H9 (cell line): ENCODE measurements around the gene USH2A. TPM values are rescaled to one million over a fixed set of nuclear protein-coding genes. Genes with fewer than 3 reads are reported as not detected.

Experiments used
- DNase-seq: peaks from one replicate; pipeline ENCODE4 v3.0.0-alpha.2; 2017
- H2AFZ ChIP-seq: one replicate; pipeline ENCODE4 v1.6.1; 2013; ENCODE audit warnings: mild to moderate bottlenecking, low read length, control low read depth, moderate library complexity
- H2AK5ac ChIP-seq: 2 replicates; pipeline ENCODE4 v1.6.1; 2013; ENCODE audit warnings: low read length, control low read depth, mixed read lengths; ENCODE audit not compliant: insufficient read length
- H2BK120ac ChIP-seq: one replicate; pipeline ENCODE4 v1.6.1; 2013; ENCODE audit warnings: low read depth, mild to moderate bottlenecking, low read length, control low read depth, inconsistent platforms; ENCODE audit not compliant: poor library complexity, severe bottlenecking
- H2BK12ac ChIP-seq: 2 replicates; pipeline ENCODE4 v1.6.1; 2013; ENCODE audit warnings: low read length, control low read depth, mixed read lengths, low read depth; ENCODE audit not compliant: insufficient read length
- H2BK15ac ChIP-seq: 2 replicates; pipeline ENCODE4 v1.6.1; 2013; ENCODE audit warnings: low read depth, low read length, control low read depth
- H2BK20ac ChIP-seq: one replicate; pipeline ENCODE4 v1.6.1; 2013; ENCODE audit warnings: low read depth, mild to moderate bottlenecking, low read length, control low read depth, inconsistent platforms; ENCODE audit not compliant: poor library complexity, severe bottlenecking
- H2BK5ac ChIP-seq: 2 replicates; pipeline ENCODE4 v1.6.1; 2013; ENCODE audit warnings: low read length, control low read depth, mixed read lengths; ENCODE audit not compliant: insufficient read length
- H3K14ac ChIP-seq: 2 replicates; pipeline ENCODE4 v1.6.1; 2013; ENCODE audit warnings: low read length, control low read depth; ENCODE audit not compliant: insufficient read depth
- H3K18ac ChIP-seq: 2 replicates; pipeline ENCODE4 v1.6.1; 2013; ENCODE audit warnings: low read depth, mild to moderate bottlenecking, mixed read lengths, low read length, control low read depth; ENCODE audit not compliant: insufficient read length
- H3K23ac ChIP-seq: 2 replicates; pipeline ENCODE4 v1.6.1; 2013; ENCODE audit warnings: low read length, control low read depth, mixed read lengths, low read depth; ENCODE audit not compliant: insufficient read length
- H3K23me2 ChIP-seq: 2 replicates; pipeline ENCODE4 v1.6.1; 2013; ENCODE audit warnings: low read depth, mild to moderate bottlenecking, mixed read lengths, low read length, control low read depth; ENCODE audit not compliant: insufficient read length, poor library complexity, severe bottlenecking
- H3K27ac ChIP-seq: 2 replicates; pipeline ENCODE4 v1.5.1; 2013; ENCODE audit warnings: low read length, control low read depth, mixed read lengths, low read depth; ENCODE audit not compliant: insufficient read length
- H3K27me3 ChIP-seq: 2 replicates; pipeline ENCODE4 v1.6.1; 2013; ENCODE audit warnings: low read length, control low read depth, inconsistent platforms; ENCODE audit not compliant: insufficient read depth
- H3K4ac ChIP-seq: 2 replicates; pipeline ENCODE4 v1.6.1; 2013; ENCODE audit warnings: low read depth, mild to moderate bottlenecking, control low read depth, inconsistent platforms, low read length, moderate library complexity
- H3K4me1 ChIP-seq: 2 replicates; pipeline ENCODE4 v1.6.1; 2013; ENCODE audit warnings: low read length, control low read depth, inconsistent platforms; ENCODE audit not compliant: insufficient read depth
- H3K4me2 ChIP-seq: 2 replicates; pipeline ENCODE4 v1.6.1; 2013; ENCODE audit warnings: low read length, control low read depth, mixed read lengths; ENCODE audit not compliant: insufficient read length, insufficient read depth
- H3K56ac ChIP-seq: 2 replicates; pipeline ENCODE4 v1.6.1; 2013; ENCODE audit warnings: low read depth, mild to moderate bottlenecking, mixed read lengths, low read length, control low read depth; ENCODE audit not compliant: insufficient read length
- H3K79me1 ChIP-seq: 2 replicates; pipeline ENCODE4 v1.6.1; 2013; ENCODE audit warnings: low read depth, mild to moderate bottlenecking, moderate library complexity, low read length, control low read depth, inconsistent platforms; ENCODE audit not compliant: insufficient read depth, poor library complexity, severe bottlenecking
- H3K79me2 ChIP-seq: 2 replicates; pipeline ENCODE4 v1.6.1; 2013; ENCODE audit warnings: low read length, control low read depth, inconsistent platforms; ENCODE audit not compliant: insufficient read depth
- H3K9ac ChIP-seq: 2 replicates; pipeline ENCODE4 v1.6.1; 2013; ENCODE audit warnings: low read length, control low read depth, mixed read lengths; ENCODE audit not compliant: insufficient read length; ENCODE audit errors: extremely low read depth
- H3K9me3 ChIP-seq: one replicate; pipeline ENCODE4 v1.6.1; 2013; ENCODE audit warnings: low read depth, low read length, inconsistent platforms; ENCODE audit not compliant: control insufficient read depth
- H3T11ph ChIP-seq: one replicate; pipeline ENCODE4 v1.6.1; 2013; ENCODE audit warnings: mild to moderate bottlenecking, low read length, control low read depth, inconsistent platforms
- H4K20me1 ChIP-seq: one replicate; pipeline ENCODE4 v1.6.1; 2013; ENCODE audit not compliant: control insufficient read depth, insufficient read length, insufficient read depth
- H4K5ac ChIP-seq: 2 replicates; pipeline ENCODE4 v1.6.1; 2013; ENCODE audit warnings: low read depth, mild to moderate bottlenecking, mixed read lengths, low read length, control low read depth; ENCODE audit not compliant: insufficient read length
- H4K8ac ChIP-seq: replicated peaks from 2 replicates; pipeline ENCODE4 v1.6.1; 2013; ENCODE audit warnings: low read length, control low read depth, mixed read lengths, low read depth; ENCODE audit not compliant: insufficient read length
- H4K91ac ChIP-seq: 2 replicates; pipeline ENCODE4 v1.6.1; 2013; ENCODE audit warnings: low read depth, mild to moderate bottlenecking, moderate library complexity, mixed read lengths, low read length, control low read depth; ENCODE audit not compliant: insufficient read length
- H3K27ac Mint-ChIP-seq, 3 experiments: 2 replicates in 2 of 3; 3 replicates in 1 of 3; pipeline ENCODE4 v1.8.0; 2020 to 2021; ENCODE audit warnings: mixed read lengths in 3 of 3, mild to moderate bottlenecking in 1 of 3, moderate library complexity in 1 of 3
- H3K27me3 Mint-ChIP-seq: 2 replicates; pipeline ENCODE4 v1.8.0; 2021; ENCODE audit warnings: low read depth, mild to moderate bottlenecking, moderate library complexity, mixed read lengths
- H3K36me3 Mint-ChIP-seq, 3 experiments: 2 replicates in 2 of 3; 3 replicates in 1 of 3; pipeline ENCODE4 v1.8.0; 2020 to 2021; ENCODE audit warnings: low read depth in 3 of 3, mixed read lengths in 3 of 3; ENCODE audit not compliant: insufficient read depth in 1 of 3
- H3K4me1 Mint-ChIP-seq, 2 experiments: 2 replicates each; pipeline ENCODE4 v1.8.0; 2020; ENCODE audit warnings: mixed read lengths in 2 of 2
- H3K4me3 Mint-ChIP-seq, 2 experiments: 2 replicates in 1 of 2; 3 replicates in 1 of 2; pipeline ENCODE4 v1.8.0; 2020 to 2021; ENCODE audit warnings: mild to moderate bottlenecking in 2 of 2, mixed read lengths in 2 of 2, moderate library complexity in 1 of 2
- H3K9me3 Mint-ChIP-seq, 2 experiments: 2 replicates in 1 of 2; 3 replicates in 1 of 2; pipeline ENCODE4 v1.8.0; 2020; ENCODE audit warnings: mild to moderate bottlenecking in 2 of 2, mixed read lengths in 2 of 2, moderate library complexity in 1 of 2
- WGBS: extraction: QIAGEN DNeasy Blood & Tissue Kit; methylation state at CpG from one replicate; pipeline ENCODE4 v1.1.7; 2013; ENCODE audit warnings: missing lambda C conversion rate, low lambda C conversion rate, mixed read lengths; ENCODE audit not compliant: insufficient read length; ENCODE audit errors: extremely low coverage; 5-methylcytosine and 5-hydroxymethylcytosine counted together
- total RNA-seq: library from RNA; stranded (reverse); gene quantifications from 2 replicates; pipeline ENCODE4 v1.2.1, GENCODE V29; 2021
- TF ChIP-seq, protein P1 (sequence below): fragments of 200-600 bp; sonication (generic); conservative IDR thresholded peaks from 3 replicates; pipeline ENCODE4 v1.8.0; 2021; ENCODE audit warnings: antibody characterized with exemption, mild to moderate bottlenecking

USH2A gene
- total RNA-seq, 1 experiment from 2014 or later: 0.11 TPM

GRCh38 chr1:215992620-215993019 is 430.6 kb downstream of the USH2A start:
- Histone ChIP-seq H3K23me2 (no peaks in the 10 kb centered on the region), H2BK20ac (no peak overlapping the region), H3K9ac (no peak overlapping the region), H2AFZ (no peak overlapping the region), H3K18ac (no peak overlapping the region), H2AK5ac (no peak overlapping the region), H4K91ac (no peak overlapping the region), H3K79me1 (no peaks in the 10 kb centered on the region), H4K5ac (no peak overlapping the region), H3K9me3 (no peaks in the 10 kb centered on the region), H3K56ac (no peak overlapping the region), H3K79me2 (no peaks in the 10 kb centered on the region), H3K4me1 (no peaks in the 10 kb centered on the region; the same call in 1 of the 2 replicates), H2BK15ac (no peak overlapping the region), H3K27me3 (no peaks in the 10 kb centered on the region), H2BK12ac (no peak overlapping the region), H3T11ph (no peak overlapping the region), H3K23ac (no peak overlapping the region), H4K8ac (no peak overlapping the region), H3K4ac (no peak overlapping the region), H3K4me2 (no peak overlapping the region), H3K27ac (no peak overlapping the region), H2BK5ac (no peak overlapping the region), H4K20me1 (no peaks in the 10 kb centered on the region), H3K14ac (no peak overlapping the region), H2BK120ac (no peak overlapping the region)
- H3K9me3 Mint-ChIP-seq: no peaks in the 10 kb centered on the region
- DNase-seq: no peak
- no peaks in the 10 kb centered on the region for H3K27me3 Mint-ChIP-seq
- WGBS: no CpG with 5 or more reads among the region's 3 CpGs
- no peak overlapping the region for H3K27ac Mint-ChIP-seq
- TF ChIP-seq, protein P1, sequence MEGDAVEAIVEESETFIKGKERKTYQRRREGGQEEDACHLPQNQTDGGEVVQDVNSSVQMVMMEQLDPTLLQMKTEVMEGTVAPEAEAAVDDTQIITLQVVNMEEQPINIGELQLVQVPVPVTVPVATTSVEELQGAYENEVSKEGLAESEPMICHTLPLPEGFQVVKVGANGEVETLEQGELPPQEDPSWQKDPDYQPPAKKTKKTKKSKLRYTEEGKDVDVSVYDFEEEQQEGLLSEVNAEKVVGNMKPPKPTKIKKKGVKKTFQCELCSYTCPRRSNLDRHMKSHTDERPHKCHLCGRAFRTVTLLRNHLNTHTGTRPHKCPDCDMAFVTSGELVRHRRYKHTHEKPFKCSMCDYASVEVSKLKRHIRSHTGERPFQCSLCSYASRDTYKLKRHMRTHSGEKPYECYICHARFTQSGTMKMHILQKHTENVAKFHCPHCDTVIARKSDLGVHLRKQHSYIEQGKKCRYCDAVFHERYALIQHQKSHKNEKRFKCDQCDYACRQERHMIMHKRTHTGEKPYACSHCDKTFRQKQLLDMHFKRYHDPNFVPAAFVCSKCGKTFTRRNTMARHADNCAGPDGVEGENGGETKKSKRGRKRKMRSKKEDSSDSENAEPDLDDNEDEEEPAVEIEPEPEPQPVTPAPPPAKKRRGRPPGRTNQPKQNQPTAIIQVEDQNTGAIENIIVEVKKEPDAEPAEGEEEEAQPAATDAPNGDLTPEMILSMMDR: peak; percentile 61
- no peaks in the 10 kb centered on the region for H3K36me3 Mint-ChIP-seq
- no peak overlapping the region for H3K4me3 Mint-ChIP-seq
- H3K4me1 Mint-ChIP-seq: peaks cover 3 to 6% of the 10 kb centered on the region in 2 experiments; a peak in 3 of 4 replicates
